ENCODE results near the gene SMPX. TPM values are rescaled to one million over a fixed set of nuclear protein-coding genes. Genes with fewer than 3 reads are reported as not detected.

SMPX gene
- total RNA-seq, 2 experiments from 2014 or later: not detected

- Mint-ChIP-seq H3K4me3 (no peak overlapping the region), H3K9me3 (no peaks in the 10 kb centered on the region), H3K27ac (no peak overlapping the region), H3K36me3 (no peaks in the 10 kb centered on the region), H3K4me1 (no peaks in the 10 kb centered on the region), H3K27me3 (no peaks in the 10 kb centered on the region)
- ATAC-seq (ENCODE audit: low read depth): no peak
- DNase-seq: no peak
- POLR2A ChIA-PET: no interaction called here
Measured at GRCh38 chrX:21717802-21718201, 40.1 kb downstream of the SMPX start.

- Mint-ChIP-seq H3K4me3 (no peak overlapping the region), H3K36me3 (no peaks in the 10 kb centered on the region), H3K9me3 (no peaks in the 10 kb centered on the region), H3K27me3 (no peaks in the 10 kb centered on the region), H3K27ac (no peak overlapping the region), H3K4me1 (no peaks in the 10 kb centered on the region)
- ATAC-seq (ENCODE audit: low read depth) (no peak), DNase-seq (no peak)
- POLR2A ChIA-PET: no interaction called here
Measured at GRCh38 chrX:21715825-21716224, 42.1 kb downstream of the SMPX start.

GRCh38 chrX:21715337-21715736 is 42.6 kb downstream of the SMPX start:
- no peaks in the 10 kb centered on the region for H3K9me3 Mint-ChIP-seq
- H3K4me1 Mint-ChIP-seq: no peaks in the 10 kb centered on the region
- POLR2A ChIA-PET: no interaction called here
- H3K27me3 Mint-ChIP-seq: no peaks in the 10 kb centered on the region
- ATAC-seq (ENCODE audit: low read depth) (no peak), DNase-seq (no peak)
- no peak overlapping the region for H3K27ac Mint-ChIP-seq
- H3K4me3 Mint-ChIP-seq: no peak overlapping the region
- H3K36me3 Mint-ChIP-seq: no peaks in the 10 kb centered on the region

- DNase-seq (no peak), ATAC-seq (ENCODE audit: low read depth) (no peak)
- no peaks in the 10 kb centered on the region for H3K9me3 Mint-ChIP-seq
- no peaks in the 10 kb centered on the region for H3K36me3 Mint-ChIP-seq
- no peaks in the 10 kb centered on the region for H3K27me3 Mint-ChIP-seq
- H3K4me3 Mint-ChIP-seq: no peak overlapping the region
- POLR2A ChIA-PET: no interaction called here
- no peak overlapping the region for H3K27ac Mint-ChIP-seq
- no peaks in the 10 kb centered on the region for H3K4me1 Mint-ChIP-seq
Measured at GRCh38 chrX:21711848-21712197, 46.1 kb downstream of the SMPX start.

- DNase-seq: no peak
- Mint-ChIP-seq H3K4me3 (no peak overlapping the region), H3K4me1 (no peaks in the 10 kb centered on the region), H3K27me3 (no peaks in the 10 kb centered on the region), H3K27ac (no peak overlapping the region), H3K9me3 (no peaks in the 10 kb centered on the region), H3K36me3 (no peaks in the 10 kb centered on the region)
- POLR2A ChIA-PET: no interaction called here
- ATAC-seq (ENCODE audit: low read depth): no peak
Measured at GRCh38 chrX:21711129-21711847, 46.6 kb downstream of the SMPX start.

- Mint-ChIP-seq H3K27me3 (no peaks in the 10 kb centered on the region), H3K9me3 (no peaks in the 10 kb centered on the region), H3K4me1 (no peaks in the 10 kb centered on the region), H3K27ac (no peak overlapping the region), H3K36me3 (no peaks in the 10 kb centered on the region), H3K4me3 (no peak overlapping the region)
- ATAC-seq (ENCODE audit: low read depth): no peak
- POLR2A ChIA-PET: no interaction called here
- no peak for DNase-seq
Measured at GRCh38 chrX:21708116-21708515, 49.8 kb downstream of the SMPX start.

- ATAC-seq (ENCODE audit: low read depth) (no peak), DNase-seq (no peak)
- no peaks in the 10 kb centered on the region for H3K9me3 Mint-ChIP-seq
- no peak overlapping the region for H3K4me3 Mint-ChIP-seq
- H3K27ac Mint-ChIP-seq: no peak overlapping the region
- H3K36me3 Mint-ChIP-seq: no peaks in the 10 kb centered on the region
- H3K27me3 Mint-ChIP-seq: no peaks in the 10 kb centered on the region
- no peaks in the 10 kb centered on the region for H3K4me1 Mint-ChIP-seq
- POLR2A ChIA-PET: no interaction called here
Measured at GRCh38 chrX:21705225-21705624, 52.7 kb downstream of the SMPX start.

GRCh38 chrX:21702725-21703124 is 55.2 kb downstream of the SMPX start:
- no peaks in the 10 kb centered on the region for H3K9me3 Mint-ChIP-seq
- H3K4me3 Mint-ChIP-seq: no peak overlapping the region
- H3K27ac Mint-ChIP-seq: no peak overlapping the region
- DNase-seq (no peak), ATAC-seq (ENCODE audit: low read depth) (no peak)
- no peaks in the 10 kb centered on the region for H3K27me3 Mint-ChIP-seq
- POLR2A ChIA-PET: no interaction called here
- H3K4me1 Mint-ChIP-seq: no peaks in the 10 kb centered on the region
- H3K36me3 Mint-ChIP-seq: no peaks in the 10 kb centered on the region

GRCh38 chrX:21700967-21701366 is 56.9 kb downstream of the SMPX start:
- Mint-ChIP-seq H3K27ac (no peak overlapping the region), H3K27me3 (no peaks in the 10 kb centered on the region), H3K4me3 (no peak overlapping the region), H3K9me3 (no peaks in the 10 kb centered on the region), H3K4me1 (no peaks in the 10 kb centered on the region), H3K36me3 (no peaks in the 10 kb centered on the region)
- DNase-seq: no peak
- no peak for ATAC-seq (ENCODE audit: low read depth)
- POLR2A ChIA-PET: no interaction called here

- DNase-seq (no peak), ATAC-seq (ENCODE audit: low read depth) (no peak)
- POLR2A ChIA-PET: no interaction called here
- Mint-ChIP-seq H3K36me3 (no peaks in the 10 kb centered on the region), H3K27ac (no peak overlapping the region), H3K9me3 (no peaks in the 10 kb centered on the region), H3K27me3 (no peaks in the 10 kb centered on the region), H3K4me3 (no peak overlapping the region), H3K4me1 (no peaks in the 10 kb centered on the region)
Measured at GRCh38 chrX:21700275-21700674, 57.6 kb downstream of the SMPX start.

GRCh38 chrX:21699136-21699535 is 58.8 kb downstream of the SMPX start:
- POLR2A ChIA-PET: no interaction called here
- Mint-ChIP-seq H3K27me3 (no peaks in the 10 kb centered on the region), H3K4me1 (no peaks in the 10 kb centered on the region), H3K27ac (no peak overlapping the region), H3K9me3 (no peaks in the 10 kb centered on the region), H3K4me3 (no peak overlapping the region), H3K36me3 (no peaks in the 10 kb centered on the region)
- no peak for ATAC-seq (ENCODE audit: low read depth)
- no peak for DNase-seq

- H3K9me3 Mint-ChIP-seq: no peaks in the 10 kb centered on the region
- DNase-seq (no peak), ATAC-seq (ENCODE audit: low read depth) (no peak)
- POLR2A ChIA-PET: no interaction called here
- H3K27ac Mint-ChIP-seq: no peak overlapping the region
- H3K27me3 Mint-ChIP-seq: no peaks in the 10 kb centered on the region
- H3K36me3 Mint-ChIP-seq: no peaks in the 10 kb centered on the region
- no peaks in the 10 kb centered on the region for H3K4me1 Mint-ChIP-seq
- no peak overlapping the region for H3K4me3 Mint-ChIP-seq
Measured at GRCh38 chrX:21698272-21698671, 59.6 kb downstream of the SMPX start.

GRCh38 chrX:21691512-21692018 is 66.4 kb downstream of the SMPX start:
- peak; percentile 18 for ATAC-seq (ENCODE audit: low read depth)
- H3K4me1 Mint-ChIP-seq: peaks cover 4% of the 10 kb centered on the region
- POLR2A ChIA-PET: no interaction called here
- H3K4me3 Mint-ChIP-seq: no peak overlapping the region
- H3K27ac Mint-ChIP-seq: no peak overlapping the region
- no peak for DNase-seq
- H3K9me3 Mint-ChIP-seq: peaks cover 5% of the 10 kb centered on the region
- H3K27me3 Mint-ChIP-seq: no peaks in the 10 kb centered on the region
- peaks cover 4% of the 10 kb centered on the region for H3K36me3 Mint-ChIP-seq

- DNase-seq: no peak
- no peaks in the 10 kb centered on the region for H3K4me1 Mint-ChIP-seq
- H3K4me3 Mint-ChIP-seq: no peak overlapping the region
- POLR2A ChIA-PET: no interaction called here
- H3K9me3 Mint-ChIP-seq: peaks cover 2% of the 10 kb centered on the region
- H3K36me3 Mint-ChIP-seq: no peaks in the 10 kb centered on the region
- H3K27me3 Mint-ChIP-seq: no peaks in the 10 kb centered on the region
- no peak for ATAC-seq (ENCODE audit: low read depth)
- H3K27ac Mint-ChIP-seq: no peak overlapping the region
Measured at GRCh38 chrX:21683941-21684340, 74.0 kb downstream of the SMPX start.

Data from activated naive CD8-positive, alpha-beta T cell treated with anti-CD3 and anti-CD28 coated beads, Interleukin-2, amount 10 ng/mL, durations not matched to agents 7 days and 5 days (primary cell).